ENCODE results near the gene KIAA0825.

DNA sequence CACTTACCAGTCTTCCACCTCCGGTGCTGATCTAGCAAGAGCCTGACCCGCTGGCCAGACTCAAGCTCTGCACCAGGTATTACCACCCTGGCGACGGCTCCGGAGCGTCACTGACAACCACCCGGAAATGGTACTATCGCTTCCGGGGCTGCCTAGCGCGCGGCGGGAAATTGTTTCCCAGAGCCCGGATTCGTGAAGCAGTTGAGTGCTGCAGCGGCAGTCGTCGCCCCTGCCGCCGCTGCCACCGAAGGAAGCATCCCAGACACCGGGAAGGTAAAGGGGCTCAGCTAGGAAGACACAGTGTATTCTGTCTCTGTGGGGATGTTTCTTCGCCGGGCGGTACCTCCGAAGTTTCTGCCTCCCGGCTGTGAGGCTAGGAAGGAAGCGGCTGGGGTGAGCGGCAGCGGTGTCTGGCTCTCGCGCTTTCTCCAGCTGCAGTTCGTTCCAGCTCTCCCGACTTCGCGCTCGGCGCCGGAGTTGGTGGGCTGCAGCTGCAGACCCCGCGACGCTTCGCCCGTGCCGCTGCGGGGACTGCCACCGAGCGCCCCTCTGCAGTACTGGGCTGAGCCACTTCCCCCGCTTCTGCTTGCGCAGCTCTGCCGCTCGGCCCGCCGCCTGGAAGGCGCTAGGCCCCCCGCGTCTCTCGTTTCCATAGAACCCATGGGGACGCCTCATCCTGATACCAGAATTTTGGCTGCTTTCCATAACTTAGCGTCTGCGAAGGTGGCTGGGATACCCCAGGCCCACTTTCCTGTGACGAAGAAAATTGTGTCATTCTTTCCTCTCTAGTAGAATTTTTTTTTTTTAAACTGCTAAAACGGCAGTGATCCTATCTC lies at the start of gene KIAA0825, which contains the start of gene SLF1:
- TF ChIP-seq SUZ12 (IDR thresholded peaks at IDR 0.05; ENCODE audit: extremely low read depth, insufficient read depth, insufficient read length) (no peak), ZNF274 (IDR thresholded peaks at IDR 0.05; ENCODE audit: low read depth, low read length) (no peak), YY1 (IDR thresholded peaks at IDR 0.05; ENCODE audit: insufficient read depth, insufficient read length) (no peak)
